Common myeloid progenitor, CD34-positive (primary cell): ENCODE measurements around the gene ERI3.

Experiments
- CTCF ChIA-PET: fragments of 350-600 bp; sonication (Branson Sonifier 250); formaldehyde crosslinking; loops from one replicate; lab custom pipeline; 2021; ENCODE audit warnings: antibody characterized with exemption; lab: Charles Lee
- POLR2A ChIA-PET: fragments of 350-600 bp; sonication (Branson Sonifier 250); formaldehyde crosslinking; loops from one replicate; lab custom pipeline; 2021; ENCODE audit warnings: antibody characterized with exemption; lab: Charles Lee
- DNase-seq, 3 donors: peaks; one replicate each; pipeline versions ENCODE4 v3.0.0 to v3.0.0-alpha.2; 2013
- H3K27ac ChIP-seq, 2 experiments: 1 replicate in 1 of 2; 2 replicates in 1 of 2; pipeline ENCODE4 v1.7.0; 2013; ENCODE audit warnings: inconsistent platforms in 2 of 2, low read length in 2 of 2, mild to moderate bottlenecking in 2 of 2, low read depth in 1 of 2, moderate library complexity in 1 of 2; ENCODE audit not compliant: severe bottlenecking in 2 of 2, insufficient read depth in 1 of 2, poor library complexity in 1 of 2
- H3K27me3 ChIP-seq, 5 experiments: replicated peaks in 2 of 5; 1 replicate in 3 of 5; 2 replicates in 2 of 5; pipeline versions ENCODE4 v1.6.1 to v1.7.0; 2013; ENCODE audit warnings: low read length in 4 of 5, mild to moderate bottlenecking in 2 of 5, moderate library complexity in 2 of 5, inconsistent platforms in 1 of 5; ENCODE audit not compliant: insufficient read depth in 5 of 5, control insufficient read depth in 4 of 5
- H3K36me3 ChIP-seq, 4 experiments: 1 replicate in 2 of 4; 2 replicates in 2 of 4; pipeline versions ENCODE4 v1.6.1 to v1.7.0; 2013; ENCODE audit warnings: low read length in 3 of 4, control low read depth in 1 of 4, mild to moderate bottlenecking in 1 of 4; ENCODE audit not compliant: control insufficient read depth in 4 of 4, insufficient read depth in 4 of 4
- H3K4me1 ChIP-seq, 4 experiments: 1 replicate in 3 of 4; 2 replicates in 1 of 4; pipeline versions ENCODE4 v1.6.1 to v1.7.1; 2013; ENCODE audit warnings: low read length in 3 of 4, mild to moderate bottlenecking in 3 of 4, control low read depth in 1 of 4, inconsistent platforms in 1 of 4, moderate library complexity in 1 of 4; ENCODE audit not compliant: control insufficient read depth in 4 of 4, insufficient read depth in 4 of 4; ENCODE audit errors: control extremely low read depth in 1 of 4
- H3K4me3 ChIP-seq, 7 experiments: 1 replicate in 4 of 7; 2 replicates in 3 of 7; pipeline versions ENCODE4 v1.5.1 to v1.7.0; 2013; ENCODE audit warnings: mild to moderate bottlenecking in 7 of 7, low read length in 6 of 7, moderate library complexity in 6 of 7, inconsistent platforms in 2 of 7, low read depth in 2 of 7, control low read depth in 1 of 7; ENCODE audit not compliant: insufficient read depth in 4 of 7, control insufficient read depth in 1 of 7; ENCODE audit errors: extremely low read depth in 1 of 7
- H3K9me3 ChIP-seq, 5 experiments: 1 replicate in 4 of 5; 2 replicates in 1 of 5; pipeline versions ENCODE4 v1.6.1 to v1.7.1; 2013; ENCODE audit warnings: low read length in 4 of 5, mild to moderate bottlenecking in 2 of 5, inconsistent platforms in 1 of 5, low read depth in 1 of 5, moderate library complexity in 1 of 5; ENCODE audit not compliant: control insufficient read depth in 4 of 5, insufficient read depth in 2 of 5; ENCODE audit errors: control extremely low read depth in 1 of 5
- WGBS: methylation state at CpG from one replicate; pipeline ENCODE4 v1.1.5; 2013; ENCODE audit not compliant: insufficient coverage; 5-methylcytosine and 5-hydroxymethylcytosine counted together

The ERI3 gene

GRCh38 chr1:44351289-44351688 is 3.8 kb downstream of the ERI3 start:
- WGBS: 85% methylated on average over 2 of the region's 2 CpGs
- DNase-seq: no peak
- Histone ChIP-seq H3K27ac (no peak overlapping the region), H3K4me3 (no peak overlapping the region), H3K9me3 (no peaks in the 10 kb centered on the region), H3K27me3 (no peaks in the 10 kb centered on the region), H3K36me3 (peaks cover 0 to 15% (median 4%) of the 10 kb centered on the region in 4 experiments), H3K4me1 (peaks cover 5 to 14% (median 11%) of the 10 kb centered on the region in 4 experiments)
- ChIA-PET CTCF (interaction anchor here (1.3 to 2.5 kb wide), 3 partner anchors 14 to 243 kb away, joined by 3 to 9 read pairs (median 3); no protein-coding TSS in a partner anchor), POLR2A (interaction anchor here (0.6 kb wide), 1 partner anchor 242 kb away, joined by 3 read pairs; no protein-coding TSS in a partner anchor)

GRCh38 chr1:44348061-44348485 is 7.0 kb downstream of the ERI3 start:
- 100% methylated on average over 1 of the region's 4 CpGs for WGBS
- no peaks in the 10 kb centered on the region for H3K27me3 ChIP-seq
- no peaks in the 10 kb centered on the region for H3K4me1 ChIP-seq
- no peak for DNase-seq
- peaks cover 0 to 25% (median 6%) of the 10 kb centered on the region in 4 experiments for H3K36me3 ChIP-seq
- CTCF ChIA-PET: interaction anchor here (1.6 kb wide), 1 partner anchor 11 kb away, joined by 5 read pairs; no protein-coding TSS in a partner anchor
- no peaks in the 10 kb centered on the region for H3K9me3 ChIP-seq
- no peak overlapping the region for H3K27ac ChIP-seq
- H3K4me3 ChIP-seq: no peak overlapping the region
- POLR2A ChIA-PET: interaction anchor here (0.7 kb wide), 1 partner anchor 135 kb away, joined by 3 read pairs; no protein-coding TSS in a partner anchor

GRCh38 chr1:44347280-44347679 is 7.8 kb downstream of the ERI3 start:
- Histone ChIP-seq H3K36me3 (peaks cover 0 to 25% (median 6%) of the 10 kb centered on the region in 4 experiments), H3K27ac (no peak overlapping the region), H3K27me3 (no peaks in the 10 kb centered on the region), H3K4me3 (no peak overlapping the region), H3K4me1 (no peaks in the 10 kb centered on the region), H3K9me3 (no peaks in the 10 kb centered on the region)
- POLR2A ChIA-PET: no interaction called here
- DNase-seq: no peak
- 100% methylated on average over 4 of the region's 4 CpGs for WGBS
- CTCF ChIA-PET: no interaction called here

GRCh38 chr1:44346878-44347277 is 8.2 kb downstream of the ERI3 start:
- Histone ChIP-seq H3K9me3 (no peaks in the 10 kb centered on the region), H3K36me3 (peaks cover 0 to 23% (median 6%) of the 10 kb centered on the region in 4 experiments), H3K27ac (no peak overlapping the region), H3K4me1 (no peaks in the 10 kb centered on the region), H3K27me3 (no peaks in the 10 kb centered on the region), H3K4me3 (no peak overlapping the region)
- POLR2A ChIA-PET: no interaction called here
- WGBS: 95% methylated on average over 5 of the region's 6 CpGs
- CTCF ChIA-PET: interaction anchor here (0.7 kb wide), 1 partner anchor 121 kb away, joined by 3 read pairs; no protein-coding TSS in a partner anchor
- no peak for DNase-seq

- Histone ChIP-seq H3K27ac (peak overlapping the region in 1 of 2 experiments; percentile 2), H3K4me3 (no peak overlapping the region), H3K36me3 (peaks cover 0 to 22% (median 6%) of the 10 kb centered on the region in 4 experiments), H3K9me3 (no peaks in the 10 kb centered on the region), H3K4me1 (no peaks in the 10 kb centered on the region), H3K27me3 (no peaks in the 10 kb centered on the region)
- WGBS: 88% methylated on average over 2 of the region's 2 CpGs
- ChIA-PET POLR2A (interaction anchor here (0.7 kb wide), 1 partner anchor 10 kb away, joined by 3 read pairs; no protein-coding TSS in a partner anchor), CTCF (interaction anchor here (0.7 to 1.5 kb wide), 2 partner anchors 122 to 208 kb away, joined by 3 read pairs; no protein-coding TSS in a partner anchor)
- DNase-seq: no peak
These were observed 8.9 kb downstream of the ERI3 start for GRCh38 chr1:44346184-44346583.

- Histone ChIP-seq H3K9me3 (no peaks in the 10 kb centered on the region), H3K4me1 (no peaks in the 10 kb centered on the region), H3K4me3 (no peak overlapping the region), H3K27me3 (no peaks in the 10 kb centered on the region), H3K27ac (no peak overlapping the region), H3K36me3 (peaks cover 0 to 22% (median 4%) of the 10 kb centered on the region in 4 experiments)
- ChIA-PET CTCF (interaction anchor here (1.5 kb wide), 1 partner anchor 209 kb away, joined by 3 read pairs; no protein-coding TSS in a partner anchor), POLR2A (no interaction called here)
- DNase-seq: no peak
These were observed 9.8 kb downstream of the ERI3 start for GRCh38 chr1:44345187-44345775.

- Histone ChIP-seq H3K4me3 (no peak overlapping the region), H3K9me3 (peaks cover 0 to 9% (median 3%) of the 10 kb centered on the region in 5 experiments), H3K27me3 (no peaks in the 10 kb centered on the region), H3K27ac (no peak overlapping the region), H3K4me1 (no peaks in the 10 kb centered on the region), H3K36me3 (peaks cover 10 to 42% (median 24%) of the 10 kb centered on the region in 4 experiments)
- 100% methylated on average over 1 of the region's 4 CpGs for WGBS
- DNase-seq: no peak
- ChIA-PET CTCF (interaction anchor here (1.1 to 1.3 kb wide), 2 partner anchors 256 to 313 kb away, joined by 3 read pairs; no protein-coding TSS in a partner anchor), POLR2A (no interaction called here)
These were observed 15.3 kb downstream of the ERI3 start for GRCh38 chr1:44339731-44340130.
